ENCODE measurements around the gene C16orf96. TPM values are rescaled to one million over a fixed set of nuclear protein-coding genes. Genes with fewer than 3 reads are reported as not detected.
A peak's percentile ranks its signal among the peaks of the same experiment; 100 is the strongest.

The C16orf96 gene
- total and polyA plus RNA-seq, 2 of the 13 experiments (the other 11 are each of a cell fraction or from before 2014, with no cell fraction given) = 0.03 TPM; not detected in 1

DNA sequence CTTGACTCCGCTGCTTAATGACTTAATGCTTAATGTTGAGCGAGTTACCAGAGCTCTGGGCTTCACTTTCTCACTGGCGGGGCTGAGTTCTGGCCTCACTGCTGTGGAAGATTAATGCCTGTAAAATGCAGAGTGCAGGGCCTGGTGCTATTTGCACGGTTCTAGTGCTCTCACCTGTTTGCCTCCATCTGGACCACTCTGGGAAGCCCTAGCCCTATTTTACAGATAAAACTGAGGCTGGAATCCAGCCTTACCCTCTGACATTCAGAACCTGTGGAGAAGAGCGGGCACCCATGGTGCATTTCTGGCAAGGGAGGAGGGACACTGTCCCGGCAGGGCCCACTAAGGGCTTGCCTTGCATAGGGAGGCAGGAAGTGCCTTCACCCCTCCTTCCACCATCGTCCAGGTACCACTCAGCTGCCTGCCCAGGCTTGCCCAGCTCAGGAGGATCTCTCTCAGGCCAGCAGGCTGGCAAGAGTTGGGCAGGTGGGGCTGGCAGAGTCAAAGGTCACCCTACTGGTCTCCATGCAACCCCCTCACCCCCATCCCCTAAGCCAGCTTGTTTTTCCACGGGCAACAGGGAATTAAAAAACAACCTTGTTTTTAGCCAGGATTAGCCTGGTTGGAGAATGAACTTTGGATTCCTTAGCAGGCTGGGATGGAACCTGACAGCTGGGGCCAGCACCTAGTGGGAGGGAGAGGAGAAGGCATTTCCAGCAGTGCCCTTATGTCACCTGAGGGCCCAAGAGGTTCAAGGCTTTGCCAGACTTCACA, 62.7 kb downstream of the C16orf96 start:
- ATAC-seq (peak; percentile 10), DNase-seq (ENCODE audit: low spot score) (peak; percentile 56), FAIRE-seq (peak; percentile 71)
- BruUV-seq (replicated peaks) = no TSS peak
- peak overlapping the region; percentile 64 for H2AFZ ChIP-seq (ENCODE audit: low read length)
- POLR2A ChIA-PET = interaction anchor here (0.8 to 3.9 kb wide), 8 partner anchors 13 to 191 kb away, joined by 3 to 39 read pairs (median 4); partner anchors contain the start of genes ANKS3, DNAAF8 and NUDT16L1
- WGBS (ENCODE audit: low lambda C conversion rate) = 6% methylated on average over 3 of the region's 8 CpGs
- H3K4me2 ChIP-seq (ENCODE audit: low read depth, low read length) = peak overlapping the region; percentile 97
- H3K4me3 ChIP-seq (replicated peaks in 1 of 3; ENCODE audit: insufficient read depth in 1 of 3, low read depth in 2 of 3, low read length in 3 of 3) = peak overlapping the region; percentile 58 to 88 (median 74)
- H4K20me1 ChIP-seq (ENCODE audit: insufficient read depth, low read length) = peaks cover under 1% of the 10 kb centered on the region; the same call in 1 of the 2 replicates
- in situ Hi-C loops (cut with HindIII; ENCODE audit: extremely low pct_ligation_motif_present, low pct_unique_long_range_greater_than_20kb) (loop anchor here (5.0 kb wide), 1 partner anchor 43 kb away; no protein-coding TSS in a partner anchor), intact Hi-C loops (cut with micrococcal nuclease; ENCODE audit: unreplicated experiment) (loop anchor here (10.0 kb wide), 1 partner anchor 336 kb away; the partner anchor contains the start of gene SEC14L5)
- H3K27me3 ChIP-seq (ENCODE audit: control insufficient read depth in 1 of 2, insufficient read depth in 2 of 2, low read length in 2 of 2) = no peaks in the 10 kb centered on the region; a peak in 1 of 5 replicates
- H3K36me3 ChIP-seq (replicated peaks in 1 of 2; ENCODE audit: control insufficient read depth in 1 of 2, insufficient read depth in 2 of 2, low read length in 2 of 2) = no peaks in the 10 kb centered on the region
- peak overlapping the region; percentile 88 for H3K9ac ChIP-seq (ENCODE audit: insufficient read depth, low read depth, low read length)
- H3K4me1 ChIP-seq (ENCODE audit: insufficient read depth, low read length) = peaks cover 69% of the 10 kb centered on the region
- CTCF ChIA-PET (ENCODE audit: low intra/inter-chr PET ratio, low total read pairs) = no interaction called here
- H3K27ac ChIP-seq (ENCODE audit: extremely low read length, insufficient read depth, low read length) = peak overlapping the region; percentile 98
- no peaks in the 10 kb centered on the region for H3K9me3 ChIP-seq (ENCODE audit: low read length)
- H3K79me2 ChIP-seq (ENCODE audit: insufficient read depth, low read length) = peaks cover 8% of the 10 kb centered on the region
- TF ChIP-seq, protein P1, sequence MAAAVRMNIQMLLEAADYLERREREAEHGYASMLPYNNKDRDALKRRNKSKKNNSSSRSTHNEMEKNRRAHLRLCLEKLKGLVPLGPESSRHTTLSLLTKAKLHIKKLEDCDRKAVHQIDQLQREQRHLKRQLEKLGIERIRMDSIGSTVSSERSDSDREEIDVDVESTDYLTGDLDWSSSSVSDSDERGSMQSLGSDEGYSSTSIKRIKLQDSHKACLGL (CRISPR knock-in tag; IDR thresholded peaks at IDR 0.05) = no peak
- TF ChIP-seq IKZF4 (CRISPR knock-in tag; IDR thresholded peaks at IDR 0.05; ENCODE audit: borderline replicate concordance, low read depth, not compliant biosample characterization) (no peak), ISX (CRISPR knock-in tag; conservative IDR thresholded peaks at IDR 0.05) (no peak), NFE2 (CRISPR knock-in tag; IDR thresholded peaks at IDR 0.05) (no peak), ZNF343 (CRISPR knock-in tag; IDR thresholded peaks at IDR 0.05) (no peak), ZNF24 (IDR thresholded peaks at IDR 0.05) (no peak), NR1H2 (CRISPR knock-in tag; IDR thresholded peaks at IDR 0.05; ENCODE audit: borderline replicate concordance, low read depth) (no peak), NPAS2 (CRISPR knock-in tag; IDR thresholded peaks at IDR 0.05; ENCODE audit: borderline replicate concordance) (no peak), ZC3H4 (CRISPR knock-in tag; IDR thresholded peaks at IDR 0.05; ENCODE audit: borderline replicate concordance) (no peak), CEBPG (CRISPR knock-in tag; IDR thresholded peaks at IDR 0.05) (no peak), IRX3 (CRISPR knock-in tag; IDR thresholded peaks at IDR 0.05; ENCODE audit: borderline replicate concordance, low read depth) (no peak)
- TF ChIP-seq, protein P2, sequence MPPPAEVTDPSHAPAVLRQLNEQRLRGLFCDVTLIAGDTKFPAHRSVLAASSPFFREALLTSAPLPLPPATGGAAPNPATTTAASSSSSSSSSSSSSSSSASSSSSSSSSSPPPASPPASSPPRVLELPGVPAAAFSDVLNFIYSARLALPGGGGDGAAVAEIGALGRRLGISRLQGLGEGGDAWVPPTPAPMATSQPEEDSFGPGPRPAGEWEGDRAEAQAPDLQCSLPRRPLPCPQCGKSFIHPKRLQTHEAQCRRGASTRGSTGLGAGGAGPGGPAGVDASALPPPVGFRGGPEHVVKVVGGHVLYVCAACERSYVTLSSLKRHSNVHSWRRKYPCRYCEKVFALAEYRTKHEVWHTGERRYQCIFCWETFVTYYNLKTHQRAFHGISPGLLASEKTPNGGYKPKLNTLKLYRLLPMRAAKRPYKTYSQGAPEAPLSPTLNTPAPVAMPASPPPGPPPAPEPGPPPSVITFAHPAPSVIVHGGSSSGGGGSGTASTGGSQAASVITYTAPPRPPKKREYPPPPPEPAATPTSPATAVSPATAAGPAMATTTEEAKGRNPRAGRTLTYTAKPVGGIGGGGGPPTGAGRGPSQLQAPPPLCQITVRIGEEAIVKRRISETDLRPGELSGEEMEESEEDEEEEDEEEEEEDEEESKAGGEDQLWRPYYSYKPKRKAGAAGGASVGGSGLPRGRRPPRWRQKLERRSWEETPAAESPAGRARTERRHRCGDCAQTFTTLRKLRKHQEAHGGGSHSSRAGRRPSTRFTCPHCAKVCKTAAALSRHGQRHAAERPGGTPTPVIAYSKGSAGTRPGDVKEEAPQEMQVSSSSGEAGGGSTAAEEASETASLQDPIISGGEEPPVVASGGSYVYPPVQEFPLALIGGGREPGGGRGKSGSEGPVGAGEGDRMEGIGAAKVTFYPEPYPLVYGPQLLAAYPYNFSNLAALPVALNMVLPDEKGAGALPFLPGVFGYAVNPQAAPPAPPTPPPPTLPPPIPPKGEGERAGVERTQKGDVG (CRISPR knock-in tag; IDR thresholded peaks at IDR 0.05; ENCODE audit: borderline replicate concordance) = no peak
- TF ChIP-seq, protein P3, sequence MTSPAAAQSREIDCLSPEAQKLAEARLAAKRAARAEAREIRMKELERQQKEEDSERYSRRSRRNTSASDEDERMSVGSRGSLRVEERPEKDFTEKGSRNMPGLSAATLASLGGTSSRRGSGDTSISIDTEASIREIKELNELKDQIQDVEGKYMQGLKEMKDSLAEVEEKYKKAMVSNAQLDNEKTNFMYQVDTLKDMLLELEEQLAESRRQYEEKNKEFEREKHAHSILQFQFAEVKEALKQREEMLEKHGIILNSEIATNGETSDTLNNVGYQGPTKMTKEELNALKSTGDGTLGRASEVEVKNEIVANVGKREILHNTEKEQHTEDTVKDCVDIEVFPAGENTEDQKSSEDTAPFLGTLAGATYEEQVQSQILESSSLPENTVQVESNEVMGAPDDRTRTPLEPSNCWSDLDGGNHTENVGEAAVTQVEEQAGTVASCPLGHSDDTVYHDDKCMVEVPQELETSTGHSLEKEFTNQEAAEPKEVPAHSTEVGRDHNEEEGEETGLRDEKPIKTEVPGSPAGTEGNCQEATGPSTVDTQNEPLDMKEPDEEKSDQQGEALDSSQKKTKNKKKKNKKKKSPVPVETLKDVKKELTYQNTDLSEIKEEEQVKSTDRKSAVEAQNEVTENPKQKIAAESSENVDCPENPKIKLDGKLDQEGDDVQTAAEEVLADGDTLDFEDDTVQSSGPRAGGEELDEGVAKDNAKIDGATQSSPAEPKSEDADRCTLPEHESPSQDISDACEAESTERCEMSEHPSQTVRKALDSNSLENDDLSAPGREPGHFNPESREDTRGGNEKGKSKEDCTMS (CRISPR knock-in tag; conservative IDR thresholded peaks at IDR 0.05) = no peak

Measured in HepG2 (cell line).